GM21515 (cell line): ENCODE results near the gene GOLGA6L7.
"Not testable (repeated sequence)": the region's sequence is repeated elsewhere in the genome, so short reads cannot be mapped to it uniquely, and the experiment has no call there.

Experiments used
- ATAC-seq: cut with Tn5 transposase; IDR thresholded peaks from one replicate; pipeline ENCODE4 v1.9.1; 2021; ENCODE audit not compliant: unreplicated experiment

The GOLGA6L7 gene, protein sequence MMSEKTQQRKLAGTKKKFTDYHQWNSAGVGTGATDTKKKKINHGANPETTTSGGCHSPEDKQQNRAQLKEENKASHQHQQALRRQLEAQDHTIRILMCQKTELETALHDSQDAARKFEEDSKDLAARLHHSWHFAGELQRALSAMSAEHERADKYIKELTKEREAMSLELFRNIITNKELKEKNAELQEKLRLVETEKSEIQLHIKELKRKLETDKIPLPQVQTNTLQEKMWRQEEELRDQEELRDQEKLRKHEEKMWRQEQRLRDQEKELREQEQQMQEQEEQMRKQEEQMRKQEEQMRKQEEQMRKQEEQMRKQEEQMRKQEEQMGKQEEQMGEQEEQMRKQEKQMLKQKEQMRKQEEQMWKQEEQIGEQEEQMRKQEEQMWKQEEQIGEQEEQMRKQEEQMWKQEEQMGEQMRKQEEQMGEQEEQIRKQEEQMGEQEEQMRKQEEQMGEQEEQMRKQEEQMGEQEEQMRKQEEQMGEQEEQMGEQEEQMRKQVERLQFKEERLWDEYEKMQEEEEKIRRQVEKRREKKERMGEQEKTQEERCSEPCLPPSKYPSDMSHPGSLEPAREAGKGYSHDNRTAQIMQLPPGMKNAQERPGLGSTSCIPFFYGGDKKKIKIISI

DNA sequence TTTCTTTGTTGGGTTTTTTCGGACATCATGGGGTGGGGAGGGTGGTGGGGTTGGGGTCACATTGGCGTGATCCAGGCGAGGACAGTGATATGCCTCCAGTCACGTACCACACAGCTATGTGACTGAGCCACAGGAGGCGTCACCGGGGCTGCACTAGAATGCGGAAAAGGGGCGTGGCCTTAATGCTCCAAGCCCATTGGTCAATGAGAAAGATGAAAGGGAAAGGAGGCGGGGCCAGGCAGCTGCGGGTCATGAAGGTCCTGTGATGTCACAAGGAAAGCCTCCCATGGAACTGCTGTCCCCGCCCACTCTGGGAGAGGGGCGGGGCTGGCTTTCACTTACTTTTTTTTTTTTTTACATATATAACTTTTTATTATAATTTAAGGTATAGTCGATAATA is at the start of gene GOLGA6L7:
Gene GOLGA6L7, minus strand, starts transcription at position 124 of the 400 bp plus-strand sequence. Its CDS starts 95 bp downstream, at position 29.
- ATAC-seq, result not testable (repeated sequence)

DNA sequence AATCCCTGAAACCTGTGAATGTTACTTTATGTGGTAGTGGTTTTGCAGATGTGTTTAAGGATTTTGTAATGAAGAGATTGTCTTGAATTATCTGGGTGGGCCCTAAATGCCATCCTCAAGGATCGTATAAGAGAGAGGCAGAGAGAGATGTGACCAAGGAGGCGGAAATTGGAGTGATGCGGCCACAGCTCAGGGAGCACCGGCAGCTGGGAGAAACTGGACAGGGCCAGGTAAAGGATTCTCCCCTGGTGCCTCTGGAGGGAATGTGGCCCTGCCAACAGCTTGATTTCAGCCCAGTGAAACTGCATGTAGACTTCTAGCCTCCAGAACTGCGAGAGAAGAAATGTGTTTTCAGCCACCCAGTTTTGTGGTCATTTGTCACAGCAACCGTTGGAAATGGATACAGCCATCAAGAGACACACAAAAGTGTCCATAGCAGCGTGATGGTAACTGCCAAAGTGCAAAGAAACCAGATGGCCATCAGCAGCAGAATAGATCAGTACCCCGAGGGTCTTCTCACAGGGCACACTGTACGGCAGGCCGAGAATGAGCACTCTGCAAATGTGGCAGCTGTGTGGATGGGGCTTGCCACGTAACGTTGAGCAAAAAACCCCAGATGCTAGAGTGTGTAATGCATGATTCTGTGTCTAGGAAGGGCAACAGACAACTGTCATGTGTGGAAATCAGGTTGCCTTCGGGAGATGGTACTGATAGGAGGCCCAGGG is 49.6 kb upstream of the GOLGA6L7 start:
- ATAC-seq, result no peak

DNA sequence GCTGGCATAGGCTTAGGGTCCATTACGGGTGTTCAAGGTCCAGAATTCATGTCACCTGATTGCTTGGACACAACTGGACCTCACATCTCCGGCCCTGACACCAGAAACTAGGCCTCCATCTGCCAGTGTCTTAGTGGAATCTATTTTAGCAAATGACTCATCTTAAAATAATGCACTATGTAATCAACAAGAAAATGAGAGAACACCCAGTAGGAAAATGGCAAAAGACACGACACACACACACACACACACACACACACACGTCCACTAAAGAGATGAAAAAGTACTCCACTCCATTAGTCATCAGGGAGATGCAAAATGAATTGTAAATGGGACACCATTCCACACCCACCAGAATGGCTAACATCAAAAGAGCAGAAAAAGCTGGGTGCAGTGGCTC is 48.5 kb upstream of the GOLGA6L7 start:
- ATAC-seq, result no peak

DNA sequence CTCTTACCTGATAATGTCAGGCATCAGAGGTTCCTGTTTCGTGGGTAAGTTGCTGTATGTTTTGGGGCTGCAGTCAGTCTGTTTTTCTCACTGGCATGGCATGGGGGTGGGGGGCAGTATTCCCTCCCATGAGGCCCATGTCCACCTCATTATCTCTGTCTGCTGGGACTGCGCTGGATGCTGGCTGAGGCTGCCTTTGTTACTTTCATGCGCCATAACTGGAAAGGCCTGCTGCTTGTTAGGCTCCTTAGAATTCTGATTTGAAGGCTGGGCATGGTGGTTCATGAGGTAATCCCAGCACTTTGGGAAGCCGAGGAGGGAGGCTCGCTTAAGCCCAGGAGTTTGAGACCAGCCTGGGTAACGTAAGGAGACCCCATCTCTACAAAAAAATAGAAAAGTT is 47.1 kb upstream of the GOLGA6L7 start:
- ATAC-seq, result no peak

DNA sequence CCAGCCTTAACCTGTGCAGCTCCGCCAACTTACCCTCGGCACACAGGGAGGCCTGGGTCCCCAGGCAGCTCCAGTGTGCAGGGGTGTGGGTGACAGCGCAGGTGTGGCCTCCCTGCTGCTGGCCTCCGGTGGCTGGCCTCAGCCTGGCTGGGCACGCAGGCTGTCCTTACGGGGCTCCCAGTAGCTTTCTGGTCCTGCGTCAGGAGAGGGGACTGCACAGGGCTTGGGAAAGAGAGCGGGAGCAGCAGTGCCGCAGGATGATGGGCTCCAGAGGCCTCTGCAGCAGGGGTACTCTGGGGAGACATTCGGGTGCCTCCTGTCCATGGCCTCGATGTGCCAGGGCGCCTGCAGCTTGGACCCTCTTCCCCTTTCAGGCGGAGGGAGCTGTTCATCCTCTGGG is 46.7 kb upstream of the GOLGA6L7 start:
- ATAC-seq, result no peak

DNA sequence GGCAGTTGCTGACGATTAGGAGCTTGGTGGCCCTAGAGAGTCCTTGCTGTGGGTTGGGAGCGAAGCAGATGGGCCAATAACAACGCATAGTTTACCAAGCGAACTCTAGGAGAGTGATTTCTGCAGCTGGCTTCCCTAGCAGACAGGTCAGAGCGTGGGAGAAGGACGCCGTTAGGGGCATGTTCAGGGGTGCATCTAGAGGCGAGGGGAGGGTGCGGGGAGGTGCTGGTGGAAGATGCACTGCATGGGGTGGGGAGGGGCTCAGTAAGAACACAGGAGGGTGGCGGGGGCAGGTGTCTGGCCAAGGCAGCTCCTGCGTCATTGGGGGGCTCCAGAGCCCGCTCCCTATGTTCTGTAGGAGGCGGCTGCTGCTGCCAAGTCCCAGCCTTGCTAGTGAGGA is 46.2 kb upstream of the GOLGA6L7 start:
- no peak for ATAC-seq

DNA sequence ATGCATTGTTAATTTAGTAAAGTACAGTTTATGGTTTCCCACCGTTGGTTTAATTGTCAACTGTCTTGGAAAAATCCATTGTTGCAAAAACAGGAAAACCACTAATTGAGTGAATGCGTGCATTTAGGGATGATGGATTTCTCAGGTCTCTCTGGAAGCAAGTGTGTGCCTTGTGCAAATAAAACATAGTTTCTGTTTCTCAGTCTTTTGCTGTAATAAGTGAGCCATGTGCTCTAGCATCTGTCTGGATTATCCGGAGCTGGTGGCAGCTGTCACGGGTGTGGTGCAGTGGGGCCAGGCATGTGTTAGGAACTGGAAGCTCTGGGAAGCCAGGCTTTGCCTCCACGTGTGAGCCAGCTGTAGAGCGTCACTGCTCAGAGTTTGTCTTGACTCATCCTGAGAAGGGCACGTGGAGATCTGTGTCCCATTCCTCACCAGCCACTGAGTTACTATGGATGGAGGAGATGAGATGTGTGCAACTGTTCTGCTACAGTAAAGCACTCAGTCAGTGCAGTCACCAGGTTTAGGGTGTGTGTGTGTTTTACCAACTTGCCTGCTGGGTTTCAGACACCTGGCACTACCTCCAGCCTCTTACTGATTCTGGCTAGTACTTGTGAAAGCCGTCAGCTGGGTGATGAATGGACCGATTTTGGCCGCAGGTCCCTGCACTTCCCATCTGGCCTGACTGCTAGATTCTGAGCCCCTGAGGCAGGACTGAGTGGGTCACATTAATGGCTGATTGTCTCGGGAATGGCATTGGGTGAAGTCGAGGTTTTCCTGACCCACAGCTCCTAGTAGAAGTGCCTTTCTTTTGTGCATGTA is 44.6 kb upstream of the GOLGA6L7 start:
- no peak for ATAC-seq

DNA sequence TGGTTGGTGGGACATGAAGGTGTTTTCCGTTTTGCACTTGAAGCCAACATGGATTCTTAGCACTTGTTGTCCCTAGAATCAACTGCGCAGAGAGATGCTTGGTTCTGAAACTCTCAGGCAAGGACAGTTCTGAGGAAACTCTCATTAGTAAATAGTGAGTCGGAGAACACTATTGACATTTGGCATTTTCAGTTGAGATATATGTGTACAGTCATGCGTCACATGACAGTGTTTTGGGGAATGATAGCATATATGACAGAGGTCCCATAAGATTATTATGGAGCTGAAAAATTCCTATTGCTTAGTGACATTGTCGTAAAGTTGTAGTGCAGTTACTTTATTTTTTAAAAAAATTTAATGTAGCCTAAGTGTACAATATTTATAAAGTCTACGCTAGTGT is 43.1 kb upstream of the GOLGA6L7 start:
- ATAC-seq, result no peak

DNA sequence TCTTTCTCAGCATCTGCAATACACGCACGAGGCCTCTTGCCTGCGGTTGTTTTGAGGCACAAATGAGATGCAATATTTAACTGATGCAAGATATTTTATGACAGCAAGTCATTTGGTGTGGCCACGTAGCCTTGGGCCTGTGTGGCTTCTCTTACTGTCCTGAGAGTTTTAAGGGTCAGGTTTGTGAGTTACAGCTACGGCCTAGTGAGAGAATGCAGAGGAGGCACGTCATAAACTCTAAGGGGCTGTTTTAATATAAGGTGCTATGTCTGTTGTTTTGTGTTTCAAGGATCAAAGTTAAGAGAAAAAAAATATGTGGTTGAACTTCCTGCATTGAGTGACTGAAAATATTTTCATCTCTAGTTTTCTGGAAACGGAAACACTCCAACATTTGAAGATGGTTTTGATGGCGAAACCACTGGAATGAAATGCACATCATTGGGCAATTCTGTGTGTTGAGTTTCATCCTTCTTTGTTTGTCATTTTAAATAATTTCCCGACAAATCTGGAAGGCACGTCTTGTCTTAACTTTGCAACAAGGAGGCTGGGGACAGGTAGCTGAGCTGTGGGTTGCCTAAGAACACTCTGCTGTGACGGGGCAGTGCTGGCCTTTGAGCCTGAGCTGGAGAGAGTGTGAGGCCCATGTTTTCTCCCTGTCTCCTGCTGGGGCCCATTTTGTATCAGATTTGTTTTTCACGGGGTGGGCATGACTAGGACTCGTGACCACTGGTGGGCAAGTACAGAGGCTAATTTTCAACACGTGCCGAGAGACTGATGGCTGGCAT is 42.5 kb upstream of the GOLGA6L7 start:
- ATAC-seq, result no peak

DNA sequence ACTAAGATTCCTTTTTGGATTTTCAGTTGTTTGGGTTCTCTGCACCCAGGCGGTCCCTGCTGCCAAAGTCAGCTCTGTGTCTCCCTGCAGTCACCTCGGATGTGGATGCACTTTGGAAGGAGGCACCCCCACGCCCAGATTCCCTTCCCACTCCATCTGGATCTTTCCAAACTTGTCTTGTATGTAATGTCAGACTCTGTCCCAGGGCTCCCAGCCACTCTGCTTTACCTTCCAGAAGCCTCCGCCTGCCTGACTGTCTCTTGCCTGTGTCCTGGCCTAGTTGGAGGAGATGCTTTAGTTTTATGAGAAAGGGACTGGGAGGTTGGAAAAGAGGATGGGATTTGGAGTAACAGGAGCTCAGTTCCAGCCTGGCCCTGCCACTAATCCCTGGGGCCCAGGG is 41.8 kb upstream of the GOLGA6L7 start:
- ATAC-seq, result not testable (repeated sequence)

DNA sequence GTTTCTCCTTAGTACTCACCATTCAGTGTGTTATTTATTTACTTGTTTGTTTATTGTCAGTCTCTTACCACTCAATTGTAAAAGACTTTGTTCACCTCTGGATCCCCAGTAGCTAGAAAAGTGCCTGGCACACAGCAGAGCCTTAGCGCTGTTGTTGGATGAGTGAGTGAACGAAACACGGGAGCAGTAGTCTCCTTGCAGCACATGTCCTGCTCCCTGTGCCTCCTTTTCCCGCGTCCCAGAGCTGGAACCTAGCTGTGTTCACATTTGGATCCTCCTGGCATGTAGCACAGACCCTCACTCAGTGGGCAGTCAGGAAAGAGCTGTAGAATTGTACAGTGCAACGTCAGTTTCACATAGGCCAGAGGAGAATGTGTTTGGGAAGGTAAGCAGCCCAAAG is 41.4 kb upstream of the GOLGA6L7 start:
- not testable (repeated sequence) for ATAC-seq

DNA sequence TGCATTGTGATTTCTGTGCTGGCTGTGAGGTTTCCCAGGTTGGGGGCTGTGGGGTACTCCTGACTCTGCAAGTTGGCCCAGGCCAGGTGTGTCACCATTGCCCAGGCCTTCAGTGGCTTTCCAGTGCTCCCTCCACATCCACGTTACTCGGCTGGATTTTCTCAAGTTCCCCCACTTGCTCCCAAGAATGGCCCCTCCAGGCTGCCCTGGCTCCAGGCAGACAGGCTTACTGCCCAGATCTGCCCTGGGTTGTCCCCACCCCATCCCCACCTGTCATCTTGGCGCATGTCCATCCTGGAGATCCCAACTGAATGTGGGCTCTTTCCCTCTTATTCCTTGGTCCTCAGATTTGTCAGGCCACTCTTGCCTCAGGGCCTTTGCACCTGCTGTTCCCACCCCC is 40.9 kb upstream of the GOLGA6L7 start:
- no peak for ATAC-seq

DNA sequence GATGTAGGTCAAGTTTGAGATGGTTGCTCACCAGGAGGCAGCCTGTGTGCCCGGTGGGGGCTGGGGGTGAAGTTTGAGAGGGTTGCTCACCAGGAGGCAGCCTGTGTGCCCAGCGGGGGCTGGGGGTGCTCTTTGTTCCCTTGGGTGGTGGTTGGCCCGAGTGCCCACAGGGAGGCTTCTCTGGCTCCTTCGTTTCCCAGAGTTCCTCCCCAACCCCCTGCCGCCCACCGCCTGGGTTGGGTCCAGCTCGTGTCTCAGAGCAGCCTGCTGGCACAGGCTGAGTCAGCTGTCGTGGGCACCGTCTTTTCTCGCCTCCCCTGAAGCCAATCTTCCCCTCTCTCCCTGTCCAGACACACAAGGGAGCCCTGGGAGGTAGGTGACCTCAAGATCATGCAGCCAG is 40.5 kb upstream of the GOLGA6L7 start:
- ATAC-seq, result no peak

DNA sequence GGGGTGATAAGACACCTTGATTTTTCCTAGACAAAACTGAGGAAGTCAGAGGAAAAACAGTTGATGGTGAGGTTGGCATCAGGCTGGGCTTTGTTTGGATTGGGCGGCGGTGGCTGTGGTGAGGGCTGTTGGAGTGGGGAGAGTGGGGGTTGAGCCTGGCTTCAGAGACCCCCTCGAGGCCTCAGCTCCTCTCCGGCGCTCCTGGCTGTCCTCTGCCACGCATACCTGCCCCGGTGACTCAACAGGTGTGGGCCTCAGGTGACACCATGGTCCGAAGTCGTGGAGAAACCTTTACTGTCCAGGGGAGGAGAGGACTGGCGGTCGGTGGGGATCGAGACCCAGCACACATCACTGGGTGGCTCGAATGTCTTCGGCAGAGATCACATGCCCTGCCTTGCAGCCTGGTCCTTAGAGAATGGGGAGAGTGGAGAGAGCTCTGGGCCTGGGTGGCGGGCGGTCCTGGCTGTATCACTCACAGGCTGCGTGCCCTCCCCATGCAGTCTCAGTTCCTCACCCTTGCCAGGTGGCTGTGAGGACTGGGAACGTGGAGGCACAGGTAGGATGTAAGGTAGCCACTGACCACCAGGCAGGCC is 40.0 kb upstream of the GOLGA6L7 start:
- ATAC-seq, result no peak

DNA sequence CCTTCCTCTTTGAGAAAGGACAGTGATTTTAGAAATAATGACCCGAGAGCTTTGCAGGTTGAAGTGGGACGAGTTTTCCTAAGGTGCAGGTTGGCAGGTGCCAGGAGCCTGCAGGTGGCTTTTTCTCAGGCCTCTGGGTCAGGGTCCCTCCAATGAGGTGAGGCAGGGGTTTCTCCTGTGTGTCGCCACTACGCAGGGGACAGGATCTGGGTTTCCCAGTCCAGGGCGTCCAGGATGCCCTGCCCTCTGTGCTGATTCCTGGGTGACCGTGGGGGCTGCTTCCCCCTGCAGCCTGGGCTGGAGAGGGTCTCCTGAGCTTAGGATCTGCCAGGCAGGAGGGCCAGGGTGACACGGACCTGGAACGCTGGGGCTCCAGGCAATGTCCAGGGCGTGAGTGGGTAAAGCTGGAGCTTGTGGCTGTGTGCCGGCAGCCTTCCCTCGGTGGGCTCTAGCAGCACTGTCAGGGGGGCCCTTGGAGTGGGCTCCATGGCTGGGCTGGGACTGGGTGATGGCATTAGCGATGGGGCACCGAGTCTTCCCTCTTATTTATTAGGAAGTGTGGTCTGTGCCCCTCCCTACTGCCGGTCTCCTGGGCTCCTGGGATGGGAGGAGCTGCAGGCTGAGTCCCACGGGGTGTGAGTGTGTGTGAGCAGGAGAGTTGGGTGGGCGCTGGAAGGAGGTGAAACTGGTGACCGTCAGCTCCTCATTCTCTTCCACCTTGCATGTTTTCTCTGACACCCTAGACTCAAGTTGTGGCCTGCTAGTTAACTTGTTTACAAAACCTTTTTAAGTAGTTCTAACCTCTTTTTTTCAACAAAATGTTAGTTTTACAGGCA is 39.1 kb upstream of the GOLGA6L7 start:
- ATAC-seq, result no peak

DNA sequence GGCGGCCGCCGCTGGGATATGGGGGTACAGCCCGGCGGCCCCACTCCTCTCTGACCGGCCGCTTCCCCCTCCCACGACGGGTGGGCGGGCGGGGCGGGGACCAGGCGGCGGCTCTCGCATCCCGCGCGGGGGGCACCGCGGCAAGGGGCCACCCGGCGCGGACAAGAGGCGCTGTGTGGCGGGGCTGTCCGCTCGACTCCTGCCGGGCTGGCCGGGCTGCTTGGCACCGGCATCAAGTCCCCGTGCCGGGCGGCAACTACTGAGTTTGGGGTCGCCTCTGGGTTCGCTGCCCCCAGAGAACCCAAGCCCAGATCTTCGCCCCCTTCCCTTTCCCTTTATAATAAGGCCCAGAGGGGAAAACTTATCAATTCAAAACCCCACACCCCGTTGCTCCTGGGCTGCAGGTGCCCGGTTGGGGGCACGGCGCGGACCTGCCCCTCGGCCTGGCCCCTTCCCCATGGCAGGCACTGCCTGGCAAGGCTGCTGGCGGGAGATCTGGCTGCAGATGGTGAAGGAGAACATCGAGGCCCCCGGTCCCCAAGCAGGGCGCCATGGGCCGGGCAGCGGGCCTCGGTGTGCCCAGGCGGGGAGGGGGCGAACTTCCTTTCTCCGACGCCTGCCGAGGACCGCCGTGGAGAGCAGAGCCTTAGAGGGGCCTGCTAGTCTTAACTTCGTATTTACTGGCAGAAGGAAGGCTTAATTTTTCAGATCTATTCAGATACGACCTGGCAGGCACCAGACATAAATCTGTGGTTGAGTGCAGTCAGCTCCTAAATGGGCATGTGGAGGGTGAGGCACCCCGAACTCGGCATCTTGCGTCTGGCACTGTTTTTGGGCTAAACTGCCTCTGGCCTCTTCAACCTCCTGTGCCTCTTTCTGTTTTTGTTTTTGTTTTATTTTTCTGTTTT is 38.2 kb upstream of the GOLGA6L7 start:
- ATAC-seq, result no peak

DNA sequence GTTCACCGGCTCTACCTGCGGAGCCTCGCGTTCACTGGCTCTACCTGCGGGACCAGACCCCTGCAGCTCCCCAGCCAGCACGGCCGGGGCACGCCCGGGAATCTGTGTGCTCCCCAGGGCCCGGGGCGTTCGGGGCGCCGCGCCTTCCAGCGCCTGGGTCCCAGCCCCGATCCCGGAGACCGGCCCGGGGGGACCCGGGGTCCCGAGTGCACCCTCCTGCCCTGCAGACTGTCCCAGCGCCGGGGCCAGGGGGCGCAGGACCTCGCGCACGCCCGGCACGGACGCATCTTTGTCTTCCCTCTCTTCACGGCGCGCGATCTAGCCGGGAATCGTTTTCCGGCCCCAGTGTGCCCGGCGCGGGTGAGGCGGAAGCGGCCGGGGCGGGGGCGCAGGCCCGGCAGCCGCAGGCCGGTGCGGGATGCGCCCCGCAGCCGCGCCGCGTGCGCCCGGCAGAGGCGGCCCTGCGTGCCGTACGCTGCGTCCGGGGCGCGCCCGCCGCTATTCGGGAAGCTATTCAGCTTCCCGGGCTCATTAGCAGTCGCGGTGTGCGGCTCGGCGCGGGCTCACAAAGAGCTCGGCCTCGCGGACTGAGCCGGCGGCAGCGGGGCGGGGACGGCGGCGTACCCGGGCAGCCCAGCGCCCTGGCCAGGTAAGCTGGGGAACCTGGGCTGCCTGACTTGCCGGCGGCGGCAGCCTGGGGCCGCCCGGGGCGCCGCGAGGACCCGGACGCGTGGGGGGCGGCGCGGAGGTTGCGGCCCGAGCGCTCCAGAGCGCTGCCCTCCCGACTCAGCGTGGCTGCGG is 37.4 kb upstream of the GOLGA6L7 start, which contains the start of gene APBA2:
Gene APBA2, plus strand, starts transcription at position 345 of the 801 bp plus-strand sequence. CDS start 167,911 bp downstream, outside the sequence.
- no peak for ATAC-seq
